HG03175 (cell line): ENCODE results near the gene DNLZ.
"Not testable (repeated sequence)": the region's sequence is repeated elsewhere in the genome, so short reads cannot be mapped to it uniquely, and the experiment has no call there.

Source experiments
- ATAC-seq: cut with Tn5 transposase; IDR thresholded peaks from one replicate; pipeline ENCODE4 v1.9.1; 2021; ENCODE audit warnings: mild to moderate bottlenecking, moderate library complexity; ENCODE audit not compliant: unreplicated experiment

Gene DNLZ

DNA sequence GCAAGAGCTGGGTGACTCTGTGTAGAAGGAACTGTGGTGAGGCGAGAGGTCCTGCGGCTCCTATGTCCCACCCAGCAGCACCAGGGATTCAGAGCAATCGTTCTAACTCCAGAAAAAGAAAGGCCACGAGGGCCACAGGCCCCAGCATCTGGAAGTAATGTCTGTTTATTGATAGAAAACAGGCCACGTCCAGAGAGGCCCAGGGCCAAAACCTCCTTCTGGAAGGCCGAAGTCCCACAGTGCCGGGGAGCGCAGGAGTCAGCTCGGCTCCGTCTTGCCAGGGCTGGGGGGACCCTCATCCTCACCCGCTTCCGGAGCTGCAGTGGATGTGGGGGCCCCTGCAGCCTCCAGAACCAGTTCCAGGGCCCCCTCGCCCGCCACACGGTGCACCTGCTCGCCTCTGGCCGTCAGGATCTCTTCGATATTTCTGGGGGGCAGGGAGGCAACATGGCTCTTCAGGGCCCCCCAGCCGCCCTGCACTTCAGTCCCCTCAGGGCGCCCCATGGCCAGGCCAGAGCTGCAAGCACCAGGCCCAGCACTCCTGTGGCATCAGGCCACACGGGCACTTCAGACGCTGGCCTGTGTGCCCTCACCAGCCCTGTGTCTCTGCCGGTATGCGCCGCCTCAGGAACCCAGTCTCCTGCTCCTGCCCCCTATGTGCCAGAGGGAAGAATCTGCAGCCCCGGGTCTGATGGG is 1.6 kb downstream of the DNLZ start:
- ATAC-seq: no peak

DNA sequence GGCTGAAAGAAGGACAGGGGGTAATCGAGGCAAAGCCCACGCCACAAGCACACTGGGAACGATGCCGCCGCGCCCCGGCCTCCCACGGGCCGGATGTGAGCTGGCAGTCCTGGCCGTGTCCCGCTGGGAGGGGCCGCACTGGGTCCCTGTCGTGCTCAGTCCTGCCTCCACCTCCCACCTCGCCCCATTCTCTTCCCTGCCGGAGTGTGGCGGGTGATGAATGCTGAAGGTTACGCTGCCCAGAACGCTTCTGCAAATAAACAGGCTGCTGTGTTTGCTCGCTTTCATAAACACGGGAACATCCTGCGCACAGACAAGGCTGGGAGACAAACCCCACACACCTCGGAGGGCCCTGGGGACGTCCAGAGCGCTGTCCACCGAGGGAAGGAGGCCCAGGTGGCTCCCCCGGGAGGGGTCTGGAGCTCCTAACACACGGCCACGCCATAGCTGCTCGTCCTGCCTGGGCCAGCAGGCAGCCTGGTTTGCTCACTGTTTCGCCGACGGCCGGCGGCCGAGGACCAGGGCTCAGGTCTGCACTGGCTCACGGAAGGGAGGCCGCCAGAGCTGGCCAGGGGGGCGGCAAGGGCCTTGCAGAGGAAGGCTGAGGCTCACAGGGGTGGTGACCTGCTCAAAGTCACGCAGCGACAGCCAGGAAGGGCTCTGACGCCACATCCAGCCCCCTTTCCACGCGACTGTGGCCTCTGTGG is 2.3 kb downstream of the DNLZ start:
- no peak for ATAC-seq

DNA sequence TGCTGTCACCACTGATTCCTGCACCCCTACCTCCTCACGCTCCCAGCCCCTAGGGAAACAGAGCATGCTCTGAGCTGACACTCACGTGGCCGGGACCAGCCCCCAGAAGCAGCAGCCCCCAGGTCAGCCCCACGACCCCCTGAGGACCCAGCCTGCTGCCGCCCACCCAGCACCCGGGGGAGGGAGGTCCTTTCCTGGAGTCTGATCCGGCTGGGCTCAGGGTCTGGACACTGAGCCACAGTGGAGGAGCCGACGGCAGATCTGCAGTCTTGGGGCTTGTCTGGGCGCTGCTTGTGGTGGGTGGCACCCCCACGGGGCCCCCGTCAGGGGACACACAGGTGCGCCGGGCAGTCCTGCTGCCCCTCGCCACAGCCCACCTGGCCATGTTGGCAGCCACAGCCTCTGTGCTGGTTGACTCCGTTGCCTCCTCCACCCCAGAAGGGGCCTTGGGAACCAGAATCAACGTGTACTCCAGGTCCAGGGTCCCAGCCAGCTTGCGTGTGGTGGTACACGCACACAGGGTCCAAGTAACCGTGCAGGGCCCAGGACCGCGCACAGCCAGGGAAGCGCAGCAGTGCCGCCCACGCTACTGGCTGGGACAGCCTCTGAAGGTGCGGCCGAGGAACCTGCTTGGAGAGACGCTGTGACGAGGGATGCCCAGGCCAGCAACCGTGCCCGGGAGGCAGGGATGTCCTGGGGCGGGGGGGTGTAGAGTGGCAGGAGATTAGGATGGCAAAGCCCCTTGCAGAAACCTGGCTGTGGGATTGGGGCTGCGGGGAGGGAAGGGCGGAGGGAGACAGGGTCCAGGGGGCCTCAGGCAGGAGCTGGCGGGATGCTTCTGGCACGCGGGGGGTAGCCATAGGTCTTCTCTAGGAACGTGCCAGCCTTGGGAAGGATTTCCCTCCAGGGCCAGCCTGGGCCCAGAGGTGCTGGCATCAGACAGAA is 3.5 kb downstream of the DNLZ start:
- no peak for ATAC-seq

DNA sequence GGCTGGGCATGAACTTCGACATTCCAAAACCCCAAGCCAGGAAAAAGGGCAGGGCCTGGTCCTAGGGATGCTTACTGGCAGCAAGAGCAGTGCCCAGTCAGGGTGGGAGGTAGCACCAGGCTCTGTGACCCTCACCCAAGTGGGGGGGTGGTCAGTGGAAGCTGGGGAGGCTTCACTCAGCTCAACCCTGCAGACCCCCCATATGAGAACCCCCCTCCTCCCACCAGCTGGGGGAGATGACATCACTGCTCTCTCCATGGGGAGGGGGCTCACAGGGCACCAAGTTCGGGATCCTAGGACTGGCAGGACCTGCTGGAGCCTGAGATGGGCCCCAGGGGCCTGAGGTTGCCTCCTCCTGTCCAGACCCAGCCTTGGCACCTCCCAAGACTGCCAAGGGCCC is 4.7 kb downstream of the DNLZ start:
- no peak for ATAC-seq

DNA sequence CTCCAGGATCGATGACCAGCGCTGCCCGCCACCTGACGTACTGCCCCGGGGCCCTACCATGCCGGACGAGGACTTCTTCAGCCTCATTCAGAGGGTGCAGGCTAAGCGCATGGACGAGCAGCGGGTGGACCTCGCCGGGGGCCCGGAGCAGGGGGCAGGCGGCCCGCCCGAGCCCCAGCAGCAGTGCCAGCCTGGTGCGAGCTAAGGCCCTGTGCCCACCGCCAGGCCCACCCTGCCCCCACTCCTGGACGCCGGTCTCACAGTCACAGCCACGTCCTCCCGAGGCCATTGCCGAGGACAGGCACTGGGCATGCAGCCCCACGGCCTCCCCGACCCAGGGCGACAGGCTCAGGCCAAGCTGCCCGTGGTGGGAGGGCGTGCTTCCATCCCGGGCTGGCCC is 5.5 kb downstream of the DNLZ start:
- ATAC-seq: no peak

DNA sequence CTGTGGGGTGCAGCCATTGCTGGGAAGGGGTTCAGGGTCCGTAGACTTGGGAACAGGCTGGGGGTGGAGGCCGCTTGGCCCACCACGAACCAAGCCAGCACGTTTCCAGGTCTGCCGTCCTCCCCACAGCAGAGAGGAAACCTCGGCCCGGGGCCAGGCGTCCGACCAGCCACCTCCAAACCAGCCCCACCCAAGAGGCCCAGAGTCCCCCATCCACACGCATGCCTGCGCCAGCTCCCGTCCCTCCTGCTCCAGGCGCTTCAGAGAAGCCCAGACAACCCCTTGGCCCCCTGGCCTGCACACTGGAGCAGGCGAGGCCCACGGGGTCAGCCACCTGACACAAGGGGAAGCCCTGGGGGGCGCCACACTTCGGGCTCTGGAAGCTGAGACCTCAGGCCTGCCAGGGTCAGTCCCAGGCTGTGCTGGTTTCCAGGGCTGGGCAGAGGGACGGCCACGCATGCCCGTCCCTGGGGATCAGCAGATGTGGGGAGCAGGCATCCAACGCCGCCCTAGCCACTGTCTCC is 6.3 kb downstream of the DNLZ start:
- ATAC-seq: no peak

DNA sequence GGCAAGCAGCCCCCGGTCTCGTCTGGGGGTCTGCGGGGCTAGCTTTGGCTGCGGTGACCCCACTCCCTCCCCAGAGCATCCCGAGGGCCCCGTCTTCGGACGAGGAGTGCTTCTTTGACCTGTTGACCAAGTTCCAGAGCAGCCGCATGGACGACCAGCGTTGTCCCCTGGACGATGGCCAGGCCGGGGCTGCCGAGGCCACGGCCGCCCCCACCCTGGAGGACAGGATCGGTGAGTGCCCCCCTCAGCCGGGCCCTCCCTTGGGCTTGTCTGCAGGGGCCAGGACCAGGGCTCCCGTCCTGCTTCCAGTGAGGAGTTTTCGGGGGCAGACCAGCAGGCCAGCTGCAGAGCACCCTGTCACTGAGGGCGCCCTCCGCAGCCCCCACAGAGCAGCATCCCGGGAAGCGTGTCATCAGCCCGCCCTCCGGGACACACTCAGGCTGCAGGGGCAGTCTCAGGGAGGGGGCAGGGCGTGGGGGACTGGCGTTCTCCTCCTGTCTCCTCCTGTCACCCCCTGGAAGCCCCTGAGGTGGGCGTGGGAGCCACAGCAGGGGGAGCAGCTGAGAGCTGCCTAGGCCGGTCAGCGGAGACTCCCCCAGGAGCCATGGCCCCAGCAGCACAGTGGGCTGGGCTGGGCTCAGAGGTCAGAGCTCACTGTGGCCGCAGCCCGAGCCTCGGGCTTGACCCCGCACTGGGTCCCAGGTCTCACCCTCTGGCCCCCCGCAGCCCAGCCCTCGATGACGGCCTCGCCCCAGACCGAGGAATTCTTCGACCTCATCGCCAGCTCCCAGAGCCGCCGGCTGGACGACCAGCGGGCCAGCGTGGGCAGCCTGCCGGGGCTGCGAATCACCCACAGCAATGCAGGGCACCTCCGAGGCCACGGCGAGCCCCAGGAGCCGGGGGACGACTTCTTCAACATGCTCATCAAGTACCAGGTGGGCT is 7.7 kb downstream of the DNLZ start:
- ATAC-seq: no peak

DNA sequence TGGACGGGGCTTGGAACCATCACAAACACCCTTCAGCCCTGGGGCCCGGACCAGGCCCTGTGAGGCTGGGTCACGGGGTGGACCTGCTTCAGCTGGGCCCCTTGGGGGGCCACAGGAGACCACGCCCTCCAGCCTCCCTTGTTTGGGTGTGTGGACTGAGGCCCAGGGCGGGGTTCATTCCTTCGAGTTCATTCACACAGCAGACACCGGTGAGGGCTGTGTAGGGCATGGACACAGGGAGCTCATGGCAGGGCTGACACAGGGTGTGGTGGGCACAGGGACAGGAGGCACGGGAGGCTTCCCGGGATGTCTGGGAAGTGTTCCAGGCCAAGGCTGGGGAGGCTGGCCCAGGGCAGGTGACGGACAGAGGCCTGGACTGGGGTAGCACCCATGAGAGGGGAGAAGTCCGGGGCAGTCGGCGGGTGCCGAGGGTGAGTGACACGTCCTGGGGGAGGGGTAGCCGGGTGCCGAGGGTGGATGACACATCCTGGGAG is 8.9 kb downstream of the DNLZ start:
- no peak for ATAC-seq

DNA sequence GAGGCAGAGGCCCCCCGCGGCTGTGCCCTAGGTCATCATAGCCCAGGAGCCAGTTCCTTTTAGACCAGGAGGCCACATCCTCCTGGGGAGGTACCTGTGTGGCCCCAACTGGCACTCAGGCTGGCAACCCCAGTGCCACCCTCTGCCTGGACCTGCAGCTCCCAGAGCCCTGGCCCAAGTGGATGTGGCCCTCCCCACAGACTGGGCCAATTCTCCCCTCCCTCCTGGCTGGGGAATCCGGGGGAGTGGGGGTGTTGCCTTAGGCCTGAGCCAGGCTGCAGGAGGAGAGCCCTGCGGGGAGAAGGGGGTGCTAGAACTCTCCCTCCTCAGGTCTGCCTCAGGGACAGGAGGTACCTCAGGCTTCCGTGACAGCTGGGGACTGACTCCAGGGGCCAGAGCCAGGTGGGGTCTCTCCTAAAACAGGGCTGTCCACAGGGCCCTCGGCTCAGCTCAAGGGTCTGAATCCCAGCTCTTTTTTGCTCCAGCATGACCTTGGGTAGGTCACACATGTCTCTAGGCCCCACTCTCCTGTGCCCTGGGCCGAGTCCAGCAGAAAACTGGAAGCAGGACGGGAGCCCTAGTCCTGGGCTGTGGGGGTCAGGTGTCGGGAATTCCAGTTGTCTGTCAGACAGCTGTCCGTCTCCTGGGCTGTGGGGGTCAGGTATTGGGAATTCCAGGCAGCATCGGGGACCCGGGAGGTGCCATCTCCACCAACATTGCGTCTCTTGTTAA is 9.6 kb downstream of the DNLZ start:
- ATAC-seq: no peak

DNA sequence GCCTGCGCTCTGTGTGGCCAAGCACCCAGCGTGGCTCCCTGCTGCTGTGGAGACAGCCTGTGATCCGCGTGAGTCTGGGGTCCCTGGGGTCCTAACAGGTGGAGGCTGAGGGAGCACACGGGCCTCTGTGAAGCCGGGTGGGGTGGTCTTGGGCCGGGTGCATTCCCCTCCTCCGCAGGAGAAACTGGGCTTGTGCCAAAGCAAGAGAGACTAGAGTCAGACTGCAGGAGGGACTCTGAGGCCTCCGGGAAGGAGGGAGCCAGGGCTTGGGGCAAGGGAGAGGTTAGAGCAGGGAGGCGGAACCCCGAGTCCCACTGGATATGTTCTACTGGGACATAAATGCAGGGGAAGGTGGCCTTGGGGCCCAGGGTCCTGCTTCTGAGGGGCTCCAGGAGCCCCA is 10.5 kb downstream of the DNLZ start:
- ATAC-seq: no peak

DNA sequence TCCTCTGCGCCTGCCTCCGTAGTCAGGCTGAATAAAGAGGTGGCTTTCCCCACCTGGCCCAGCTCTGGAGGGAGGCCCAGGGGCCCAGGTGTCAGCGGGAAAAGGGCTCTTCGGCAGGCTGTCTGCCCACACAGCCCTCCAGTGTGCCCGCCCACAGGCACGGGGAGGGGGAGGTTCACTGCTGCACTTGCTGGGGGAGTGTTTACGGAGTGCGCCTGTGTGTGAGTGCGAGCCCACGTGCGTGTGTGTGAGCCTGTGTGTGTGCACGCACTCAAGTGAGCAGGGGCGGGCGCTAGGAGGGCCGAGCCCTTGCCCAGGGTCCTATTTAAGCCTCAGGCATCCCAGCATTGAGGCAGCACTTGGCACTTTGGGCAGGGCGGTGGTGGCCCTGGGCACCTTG is 10.9 kb downstream of the DNLZ start:
- ATAC-seq: no peak

DNA sequence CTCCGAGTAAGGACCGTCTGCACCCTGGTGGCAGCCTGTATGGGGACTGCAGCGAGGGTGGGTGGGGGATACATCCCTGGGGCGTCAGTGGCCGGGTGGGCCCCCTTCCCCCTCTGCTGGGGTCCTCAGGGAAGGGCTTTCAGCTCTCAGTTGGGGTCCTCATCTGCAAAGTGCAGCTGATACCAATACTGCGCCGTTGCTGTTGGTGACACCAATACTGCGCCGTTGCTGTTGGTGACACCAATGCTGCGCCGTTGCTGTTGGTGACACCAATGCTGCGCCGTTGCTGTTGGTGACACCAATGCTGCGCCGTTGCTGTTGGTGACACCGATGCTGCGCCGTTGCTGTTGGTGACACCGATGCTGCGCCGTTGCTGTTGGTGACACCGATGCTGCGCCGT is 11.7 kb downstream of the DNLZ start:
- not testable (repeated sequence) for ATAC-seq

DNA sequence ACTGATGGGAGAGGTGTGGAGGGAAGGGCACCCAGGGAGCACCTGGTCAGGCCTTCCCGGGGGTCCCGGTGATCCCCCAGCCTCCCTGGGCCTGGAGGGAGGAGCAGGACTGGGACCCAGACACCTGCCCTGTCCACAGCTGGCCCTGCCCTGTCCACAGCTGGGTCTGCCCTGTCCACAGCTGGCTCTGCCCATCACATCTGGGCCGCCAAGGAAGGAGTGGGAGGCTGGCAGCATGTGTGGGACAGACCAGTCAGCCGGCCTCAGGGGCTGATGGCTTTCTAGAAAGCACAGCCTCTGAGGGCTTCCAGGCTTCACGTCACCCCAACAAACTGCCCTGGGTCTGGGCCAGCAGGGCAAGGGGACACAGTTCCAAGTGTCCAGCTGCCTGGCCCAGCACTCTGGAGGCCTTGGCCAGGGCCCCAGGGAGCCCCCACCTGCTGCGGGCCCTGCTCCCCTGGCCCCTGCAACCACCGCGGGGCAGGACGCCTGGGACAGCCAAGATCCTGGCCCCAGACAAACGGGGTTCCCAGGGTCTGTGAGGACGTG is 12.2 kb downstream of the DNLZ start:
- no peak for ATAC-seq

DNA sequence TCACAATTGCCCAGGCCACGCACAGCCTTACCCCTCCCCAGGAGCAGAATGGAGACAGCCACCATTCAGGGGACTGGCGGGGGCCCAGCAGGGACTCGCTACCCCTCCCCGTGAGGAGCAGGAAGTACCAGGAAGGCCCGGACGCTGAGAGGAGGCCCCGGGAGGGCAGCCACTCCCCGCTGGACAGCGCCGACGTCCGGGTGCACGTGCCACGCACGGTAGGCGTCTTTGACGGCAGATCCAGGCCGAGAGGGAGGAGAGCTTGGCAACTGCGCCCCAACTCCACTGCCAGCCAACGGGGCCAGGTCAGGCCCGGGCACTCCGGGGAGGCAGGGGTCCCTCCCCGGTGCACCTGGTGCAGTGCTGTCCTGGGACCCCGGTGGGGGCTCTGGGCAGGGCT is 14.0 kb downstream of the DNLZ start:
- ATAC-seq: no peak

DNA sequence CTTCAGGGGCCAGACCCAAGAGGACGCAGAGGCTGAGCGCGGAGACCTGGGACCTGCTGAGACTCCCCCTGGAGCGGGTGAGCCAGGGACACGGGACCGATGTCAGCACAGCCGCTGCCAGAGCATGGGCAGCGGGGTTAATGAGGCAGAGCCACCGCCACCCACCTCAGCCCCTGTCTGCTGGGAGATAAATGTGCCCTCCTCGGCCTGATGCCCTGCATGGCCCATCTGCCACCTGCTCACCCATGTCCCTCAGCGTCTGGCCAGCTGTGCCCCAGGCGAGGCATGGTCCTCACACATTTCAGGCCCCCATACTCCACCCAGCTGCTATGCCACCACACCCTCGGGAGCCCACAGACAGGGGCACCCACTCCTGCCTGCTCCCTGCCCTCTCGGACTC is 14.9 kb downstream of the DNLZ start:
- ATAC-seq: no peak

DNA sequence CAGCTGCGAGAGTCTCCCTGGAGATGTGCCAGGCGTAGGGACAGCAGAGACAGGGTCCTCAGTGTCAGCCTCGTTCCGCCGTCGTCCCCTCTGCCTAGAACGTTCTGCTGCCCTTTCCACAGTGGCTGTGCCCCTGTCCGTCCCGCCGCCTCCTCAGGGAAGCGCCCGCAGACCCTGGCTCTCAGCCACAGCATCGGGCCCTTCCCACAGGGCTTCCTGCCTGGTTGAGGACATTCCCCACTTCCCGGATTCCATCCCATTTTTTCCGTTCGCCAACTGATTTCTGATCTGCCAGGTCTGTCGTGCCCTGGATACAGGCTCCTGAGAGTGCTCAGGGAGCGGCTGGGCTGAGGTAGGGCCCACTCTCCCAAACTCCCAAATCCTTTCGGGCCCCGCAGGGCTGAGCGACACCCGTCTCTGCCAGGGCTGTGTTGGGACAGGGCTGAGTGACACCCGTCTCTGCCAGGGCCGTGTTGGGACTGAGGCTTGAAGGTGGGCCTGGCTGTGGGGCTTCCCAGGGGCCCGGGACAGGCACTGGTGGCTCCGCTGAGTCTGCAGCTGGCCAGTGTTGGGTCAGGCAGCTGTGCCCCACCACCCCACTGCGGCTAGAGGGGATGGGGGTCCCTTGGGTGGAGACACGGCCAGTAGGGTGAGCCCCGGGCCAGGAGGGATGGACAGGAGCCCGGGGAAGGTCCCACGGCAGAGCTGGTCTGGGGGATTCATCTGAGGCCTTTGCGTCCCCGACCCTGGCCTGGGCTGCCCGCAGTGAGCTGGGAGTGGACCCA is 15.9 kb downstream of the DNLZ start:
- ATAC-seq: no peak

DNA sequence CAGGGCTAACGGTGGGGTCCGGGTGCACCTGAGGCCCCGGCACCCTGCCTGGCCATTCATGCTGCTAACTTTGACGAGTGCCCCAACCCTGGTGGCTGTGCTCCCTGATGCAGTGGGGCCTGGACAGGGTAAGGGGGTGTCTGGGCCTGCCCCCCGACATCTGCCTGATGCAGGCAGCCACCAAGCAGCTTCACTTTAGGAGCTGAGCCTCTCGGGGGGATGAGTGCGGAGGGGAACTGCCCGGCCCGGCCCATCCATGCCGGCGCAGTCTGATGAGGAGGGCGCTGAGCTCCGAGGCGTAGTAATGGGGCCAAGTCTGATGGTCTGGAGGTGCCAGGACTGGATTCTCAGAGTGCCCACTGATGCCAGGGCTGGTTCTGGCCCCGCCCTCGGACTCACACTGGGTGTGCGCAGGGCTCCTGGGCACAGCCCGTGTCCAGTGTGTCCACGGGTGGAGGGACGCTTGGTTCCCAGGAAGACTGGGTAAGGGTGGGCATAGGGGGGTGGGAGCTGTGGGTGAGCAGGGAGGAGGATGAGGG is 16.5 kb downstream of the DNLZ start:
- ATAC-seq: no peak

DNA sequence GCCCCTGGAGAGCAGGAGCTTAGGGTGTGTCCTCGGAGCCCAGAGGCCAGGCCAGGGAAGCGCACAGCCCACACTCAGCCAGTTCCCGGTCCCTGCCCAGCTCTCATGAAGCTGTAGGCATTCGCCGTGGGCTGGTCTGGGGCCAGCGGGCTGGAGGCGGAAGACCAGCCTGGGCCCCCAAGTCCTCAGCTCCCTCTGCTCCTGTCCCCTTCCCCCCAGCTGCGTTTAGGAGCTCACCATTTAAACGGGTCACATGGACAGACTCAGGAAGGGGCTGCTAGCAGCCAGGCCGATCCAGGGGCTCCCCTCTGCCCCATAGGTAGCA is 17.4 kb downstream of the DNLZ start:
- ATAC-seq: no peak
